ENCODE data around the gene TEX19.

Gene TEX19

DNA sequence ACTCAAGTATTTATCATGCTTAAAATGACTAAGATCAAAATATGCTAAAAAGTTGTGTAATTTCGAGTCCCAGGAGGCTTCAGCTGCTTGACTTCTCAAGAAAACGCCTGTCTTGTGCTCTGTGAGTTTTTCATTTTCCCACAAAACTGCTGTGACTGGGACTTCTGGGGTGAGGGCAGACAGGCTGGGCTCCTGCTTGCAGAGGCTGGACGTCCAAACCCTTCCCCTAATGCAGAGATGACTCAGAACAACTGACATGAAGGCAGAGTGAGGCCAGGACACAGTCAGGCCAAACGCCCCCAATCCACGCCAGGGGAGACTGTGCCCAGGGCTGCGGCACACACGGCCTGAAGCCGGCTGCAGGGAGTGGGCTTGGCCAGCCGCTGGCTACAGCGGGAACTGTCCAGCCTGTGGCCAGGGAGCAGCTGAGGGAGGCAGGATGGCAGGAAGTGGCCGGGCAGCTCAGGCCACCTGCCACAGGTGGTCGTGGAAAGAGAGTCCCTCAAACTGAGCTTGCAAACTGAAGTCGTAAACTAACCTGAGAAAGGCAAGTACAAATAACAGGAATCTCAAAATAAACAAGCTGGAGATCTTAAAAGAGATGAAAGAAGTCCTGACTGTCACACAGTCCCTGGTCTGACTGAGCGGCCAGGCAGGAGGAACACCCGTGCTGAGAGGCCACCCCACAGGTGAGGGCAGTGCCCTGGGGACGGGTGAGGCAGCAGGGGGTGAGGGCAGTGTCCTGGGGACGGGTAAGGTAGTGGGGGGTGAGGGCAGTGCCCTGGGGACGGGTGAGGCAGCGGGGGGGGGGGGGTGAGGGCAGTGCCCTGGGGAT, 37.8 kb downstream of the TEX19 start:
- DNase-seq (ENCODE audit: extremely low spot score): no peak
- TF ChIP-seq FOXM1 (IDR thresholded peaks at IDR 0.05; ENCODE audit: borderline replicate concordance): no peak
- TF ChIP-seq HDGF (IDR thresholded peaks at IDR 0.05; ENCODE audit: borderline replicate concordance): no peak
- no peak for TF ChIP-seq NFRKB (IDR thresholded peaks at IDR 0.05)
- TF ChIP-seq SUZ12 (IDR thresholded peaks at IDR 0.05): no peak
- ChIA-PET POLR2A (no interaction called here), CTCF (no interaction called here)

DNA sequence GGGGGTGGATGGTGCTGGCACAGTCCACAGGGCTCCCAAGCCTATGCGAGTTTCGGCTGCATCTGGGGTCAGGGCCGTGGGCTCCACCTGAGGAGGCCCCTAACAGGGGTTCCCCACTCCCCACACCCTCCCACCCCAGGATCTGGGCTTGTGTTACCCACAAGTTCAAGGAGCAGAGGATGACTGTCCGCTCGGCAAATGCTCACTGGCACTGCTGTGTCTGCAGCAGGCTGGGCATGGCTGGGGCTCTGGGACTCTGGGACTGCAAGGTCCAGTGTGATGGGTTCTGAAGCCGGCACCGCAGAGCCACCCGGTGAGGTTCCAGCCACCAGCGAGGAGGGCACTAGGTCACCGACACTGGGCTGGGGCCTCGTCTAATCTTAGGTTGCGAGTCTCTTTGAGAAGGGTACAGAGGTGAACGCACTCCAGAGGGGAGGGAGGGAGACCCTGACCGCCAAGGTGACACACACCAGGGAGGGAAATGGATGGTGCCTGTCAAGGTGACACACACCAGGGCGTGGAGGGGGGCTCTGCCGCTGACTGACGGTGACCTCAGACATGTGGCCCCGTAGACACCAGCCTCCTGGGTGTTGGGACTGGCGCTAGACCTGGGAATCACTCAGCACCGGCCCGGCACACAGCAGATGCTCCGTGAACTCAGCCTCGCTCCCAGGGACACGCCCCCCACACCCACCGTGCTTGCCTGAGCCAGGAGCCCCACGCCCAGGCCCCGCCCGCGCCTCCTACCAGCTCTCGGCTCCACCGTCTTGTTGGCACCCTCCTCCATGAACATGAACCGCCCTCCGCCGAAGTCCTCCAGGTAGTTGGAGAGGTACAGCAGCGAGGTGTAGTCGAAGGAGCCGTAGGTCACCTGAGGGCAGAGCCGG, 38.6 kb downstream of the TEX19 start:
- ChIA-PET CTCF (no interaction called here), POLR2A (no interaction called here)
- no peak for DNase-seq (ENCODE audit: extremely low spot score)
- no peak for TF ChIP-seq ARNT (IDR thresholded peaks at IDR 0.05)
- no peak for TF ChIP-seq CTBP1 (IDR thresholded peaks at IDR 0.05; ENCODE audit: borderline replicate concordance)
- no peak for TF ChIP-seq SUZ12 (IDR thresholded peaks at IDR 0.05)
- TF ChIP-seq ELF4 (IDR thresholded peaks at IDR 0.05): no peak
- TF ChIP-seq BHLHE40 (IDR thresholded peaks at IDR 0.05; ENCODE audit: borderline replicate concordance): no peak
- no peak for TF ChIP-seq FOXK2 (IDR thresholded peaks at IDR 0.05)
- TF ChIP-seq, protein P1, sequence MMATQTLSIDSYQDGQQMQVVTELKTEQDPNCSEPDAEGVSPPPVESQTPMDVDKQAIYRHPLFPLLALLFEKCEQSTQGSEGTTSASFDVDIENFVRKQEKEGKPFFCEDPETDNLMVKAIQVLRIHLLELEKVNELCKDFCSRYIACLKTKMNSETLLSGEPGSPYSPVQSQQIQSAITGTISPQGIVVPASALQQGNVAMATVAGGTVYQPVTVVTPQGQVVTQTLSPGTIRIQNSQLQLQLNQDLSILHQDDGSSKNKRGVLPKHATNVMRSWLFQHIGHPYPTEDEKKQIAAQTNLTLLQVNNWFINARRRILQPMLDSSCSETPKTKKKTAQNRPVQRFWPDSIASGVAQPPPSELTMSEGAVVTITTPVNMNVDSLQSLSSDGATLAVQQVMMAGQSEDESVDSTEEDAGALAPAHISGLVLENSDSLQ (IDR thresholded peaks at IDR 0.05): no peak
- TF ChIP-seq TARDBP (IDR thresholded peaks at IDR 0.05): no peak
- no peak for TF ChIP-seq L3MBTL2 (conservative IDR thresholded peaks at IDR 0.05)
- no peak for TF ChIP-seq LEF1 (IDR thresholded peaks at IDR 0.05; ENCODE audit: borderline replicate concordance)
- no peak for TF ChIP-seq HDGF (IDR thresholded peaks at IDR 0.05; ENCODE audit: borderline replicate concordance)
- no peak for TF ChIP-seq NFRKB (IDR thresholded peaks at IDR 0.05)
- TF ChIP-seq FOXA1 (IDR thresholded peaks at IDR 0.05): no peak
- no peak for TF ChIP-seq ZNF384 (IDR thresholded peaks at IDR 0.05)

DNA sequence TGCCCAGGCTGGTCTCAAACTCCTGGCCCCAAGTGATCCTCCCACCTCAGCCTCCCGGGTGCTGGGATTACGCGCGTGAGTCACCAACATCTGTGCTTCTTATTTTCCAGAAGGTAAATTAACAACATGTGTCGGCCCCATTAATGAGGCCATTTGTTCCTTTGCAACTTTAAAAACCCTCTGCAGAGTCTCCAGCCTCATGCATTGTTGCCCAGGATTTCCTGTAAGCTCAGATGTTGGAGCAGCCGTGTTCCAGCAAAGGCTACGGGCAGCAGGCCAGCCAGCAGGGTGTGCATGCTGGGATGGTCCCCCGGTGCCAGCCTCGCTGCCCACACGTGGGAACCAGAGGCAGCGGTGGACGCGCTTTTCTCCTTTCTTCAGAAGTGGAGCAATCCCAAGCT, 40.0 kb downstream of the TEX19 start:
- POLR2A ChIA-PET: no interaction called here
- TF ChIP-seq FOXM1 (IDR thresholded peaks at IDR 0.05; ENCODE audit: borderline replicate concordance) (no peak), FOXK2 (IDR thresholded peaks at IDR 0.05) (no peak), HDGF (IDR thresholded peaks at IDR 0.05; ENCODE audit: borderline replicate concordance) (no peak), SUZ12 (IDR thresholded peaks at IDR 0.05) (no peak), TARDBP (IDR thresholded peaks at IDR 0.05) (no peak), ZNF384 (IDR thresholded peaks at IDR 0.05) (no peak), CTBP1 (IDR thresholded peaks at IDR 0.05; ENCODE audit: borderline replicate concordance) (no peak), BHLHE40 (IDR thresholded peaks at IDR 0.05; ENCODE audit: borderline replicate concordance) (no peak), L3MBTL2 (conservative IDR thresholded peaks at IDR 0.05) (no peak), SP1 (IDR thresholded peaks at IDR 0.05) (no peak), ELF4 (IDR thresholded peaks at IDR 0.05) (no peak), NFRKB (IDR thresholded peaks at IDR 0.05) (no peak), ARNT (IDR thresholded peaks at IDR 0.05) (no peak), LEF1 (IDR thresholded peaks at IDR 0.05; ENCODE audit: borderline replicate concordance) (no peak)
- TF ChIP-seq, protein P1 (IDR thresholded peaks at IDR 0.05): no peak
- DNase-seq (ENCODE audit: extremely low spot score): no peak
- CTCF ChIA-PET: no interaction called here

DNA sequence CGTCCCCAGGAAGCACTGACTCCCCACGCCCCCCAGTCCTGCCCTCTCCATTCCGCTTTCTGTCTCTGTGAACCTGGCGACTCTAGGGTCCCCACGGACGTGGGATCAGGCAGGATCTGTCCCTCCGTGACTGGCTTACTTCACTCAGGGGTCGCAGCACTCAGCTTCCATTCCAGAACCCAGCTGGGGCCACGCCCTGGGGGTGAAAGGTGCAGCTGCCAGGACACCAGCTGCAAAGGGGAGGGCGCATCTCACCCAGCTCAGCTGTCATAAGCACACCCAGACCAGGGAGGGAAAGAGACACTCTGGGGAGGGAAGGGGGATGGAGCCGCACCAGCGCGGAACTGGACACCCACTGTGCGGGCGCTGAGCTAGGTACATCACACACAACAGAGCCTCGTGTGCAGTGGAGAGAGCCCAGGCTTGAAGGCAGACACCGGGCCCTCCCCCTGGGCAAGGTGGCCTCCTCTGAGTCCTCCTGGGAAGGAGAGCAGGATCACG, 40.6 kb downstream of the TEX19 start:
- TF ChIP-seq SP1 (IDR thresholded peaks at IDR 0.05) (no peak), TARDBP (IDR thresholded peaks at IDR 0.05) (no peak), BHLHE40 (IDR thresholded peaks at IDR 0.05; ENCODE audit: borderline replicate concordance) (no peak), FOXK2 (IDR thresholded peaks at IDR 0.05) (no peak), ZNF384 (IDR thresholded peaks at IDR 0.05) (no peak), FOXM1 (IDR thresholded peaks at IDR 0.05; ENCODE audit: borderline replicate concordance) (no peak), CTBP1 (IDR thresholded peaks at IDR 0.05; ENCODE audit: borderline replicate concordance) (no peak), FOXA1 (IDR thresholded peaks at IDR 0.05) (no peak), L3MBTL2 (conservative IDR thresholded peaks at IDR 0.05) (no peak), SUZ12 (IDR thresholded peaks at IDR 0.05) (no peak), HDGF (IDR thresholded peaks at IDR 0.05; ENCODE audit: borderline replicate concordance) (no peak), LEF1 (IDR thresholded peaks at IDR 0.05; ENCODE audit: borderline replicate concordance) (no peak), NFRKB (IDR thresholded peaks at IDR 0.05) (no peak), ELF4 (IDR thresholded peaks at IDR 0.05) (no peak)
- TF ChIP-seq, protein P1 (IDR thresholded peaks at IDR 0.05): no peak
- POLR2A ChIA-PET: no interaction called here
- no peak for DNase-seq (ENCODE audit: extremely low spot score)
- CTCF ChIA-PET: interaction anchor here (0.6 kb wide), 2 partner anchors 48 to 50 kb away, joined by 3 read pairs; no protein-coding TSS in a partner anchor

DNA sequence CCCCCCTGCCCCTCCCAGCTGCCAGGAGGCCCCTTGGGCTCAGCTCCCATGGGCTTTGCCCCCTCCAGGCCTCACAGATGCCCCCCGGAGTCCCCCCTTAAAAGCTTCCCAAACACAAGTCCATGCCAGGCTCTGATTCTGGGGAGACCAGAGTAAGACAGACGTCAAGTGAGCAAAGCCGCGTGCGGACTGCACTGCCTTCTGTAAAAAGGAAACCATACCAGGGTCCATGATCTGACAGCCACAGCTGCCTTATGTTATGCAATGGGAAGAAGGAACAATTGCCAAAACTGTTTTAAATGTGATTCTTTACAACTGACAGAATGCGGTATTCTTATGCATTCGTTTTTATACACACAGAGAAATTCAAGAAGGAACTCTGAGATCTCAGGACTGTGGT, 41.2 kb downstream of the TEX19 start:
- CTCF ChIA-PET: interaction anchor here (0.6 kb wide), 2 partner anchors 49 to 50 kb away, joined by 3 read pairs; no protein-coding TSS in a partner anchor
- no peak for TF ChIP-seq ZNF384 (IDR thresholded peaks at IDR 0.05)
- TF ChIP-seq L3MBTL2 (conservative IDR thresholded peaks at IDR 0.05): no peak
- TF ChIP-seq CTBP1 (IDR thresholded peaks at IDR 0.05; ENCODE audit: borderline replicate concordance): no peak
- no peak for TF ChIP-seq SUZ12 (IDR thresholded peaks at IDR 0.05)
- TF ChIP-seq, protein P1 (IDR thresholded peaks at IDR 0.05): no peak
- TF ChIP-seq ARNT (IDR thresholded peaks at IDR 0.05): no peak
- TF ChIP-seq FOXA1 (IDR thresholded peaks at IDR 0.05): no peak
- TF ChIP-seq BHLHE40 (IDR thresholded peaks at IDR 0.05; ENCODE audit: borderline replicate concordance): no peak
- no peak for TF ChIP-seq LEF1 (IDR thresholded peaks at IDR 0.05; ENCODE audit: borderline replicate concordance)
- no peak for TF ChIP-seq TARDBP (IDR thresholded peaks at IDR 0.05)
- no peak for TF ChIP-seq NFRKB (IDR thresholded peaks at IDR 0.05)
- no peak for TF ChIP-seq HDGF (IDR thresholded peaks at IDR 0.05; ENCODE audit: borderline replicate concordance)
- TF ChIP-seq ELF4 (IDR thresholded peaks at IDR 0.05): no peak
- TF ChIP-seq FOXM1 (IDR thresholded peaks at IDR 0.05; ENCODE audit: borderline replicate concordance): no peak
- no peak for TF ChIP-seq FOXK2 (IDR thresholded peaks at IDR 0.05)
- no peak for TF ChIP-seq SP1 (IDR thresholded peaks at IDR 0.05)
- POLR2A ChIA-PET: no interaction called here
- no peak for DNase-seq (ENCODE audit: extremely low spot score)

All from HEK293T (cell line).